Measurements from ENCODE around the gene MYH7. TPM values are rescaled to one million over a fixed set of nuclear protein-coding genes. Genes with fewer than 3 reads are reported as not detected.

Gene MYH7
- total RNA-seq, 2 donors from 2014 or later: 0.28 to 40.1 TPM

- 55% methylated on average over 3 of the region's 3 CpGs for WGBS
- H3K27ac ChIP-seq: no peak overlapping the region
- no peaks in the 10 kb centered on the region for H3K27me3 ChIP-seq (replicated peaks; ENCODE audit: insufficient read depth)
- H3K4me3 ChIP-seq: no peak overlapping the region
- TF ChIP-seq POLR2A (IDR thresholded peaks at IDR 0.05) (no peak), CTCF (IDR thresholded peaks at IDR 0.05) (no peak)
- H3K9me3 ChIP-seq: no peaks in the 10 kb centered on the region
- H3K36me3 ChIP-seq: peaks cover 3 to 7% of the 10 kb centered on the region in 2 donors
- H3K4me1 ChIP-seq (replicated peaks): no peaks in the 10 kb centered on the region
- DNase-seq (ENCODE audit: low spot score): no peak
- intact Hi-C loops (cut with DNase I): no loop called here
Measured at GRCh38 chr14:23481362-23481970, 46.0 kb upstream of the MYH7 start.

GRCh38 chr14:23478109-23478759 lies 42.8 kb upstream of the MYH7 start:
- no peaks in the 10 kb centered on the region for H3K4me1 ChIP-seq (replicated peaks)
- intact Hi-C loops (cut with DNase I): loop anchor here (5.0 kb wide), 1 partner anchor 84 kb away; no protein-coding TSS in a partner anchor
- H3K27ac ChIP-seq: no peak overlapping the region
- peak; percentile 44 for DNase-seq (ENCODE audit: low spot score)
- peaks cover 11 to 18% of the 10 kb centered on the region in 2 donors for H3K36me3 ChIP-seq
- no peaks in the 10 kb centered on the region for H3K27me3 ChIP-seq (replicated peaks; ENCODE audit: insufficient read depth)
- H3K4me3 ChIP-seq: no peak overlapping the region
- WGBS: 24% methylated on average over 5 of the region's 5 CpGs
- H3K9me3 ChIP-seq: no peaks in the 10 kb centered on the region
- TF ChIP-seq POLR2A (IDR thresholded peaks at IDR 0.05) (no peak), CTCF (IDR thresholded peaks at IDR 0.05) (peak; percentile 34 to 86 (median 76)), POLR2AphosphoS5 (IDR thresholded peaks at IDR 0.05) (no peak)

- WGBS: 93% methylated on average over 1 of the region's 1 CpG
- Histone ChIP-seq H3K27me3 (replicated peaks; ENCODE audit: insufficient read depth) (no peaks in the 10 kb centered on the region), H3K4me1 (replicated peaks) (peaks cover 5% of the 10 kb centered on the region), H3K4me3 (no peak overlapping the region), H3K9me3 (no peaks in the 10 kb centered on the region), H3K36me3 (peaks cover 3 to 11% of the 10 kb centered on the region in 2 donors), H3K27ac (no peak overlapping the region)
- no peak for DNase-seq (ENCODE audit: low spot score)
- TF ChIP-seq POLR2A (IDR thresholded peaks at IDR 0.05) (no peak), POLR2AphosphoS5 (IDR thresholded peaks at IDR 0.05) (no peak), CTCF (IDR thresholded peaks at IDR 0.05) (no peak)
- intact Hi-C loops (cut with DNase I): no loop called here
Measured at GRCh38 chr14:23470947-23471346, 35.5 kb upstream of the MYH7 start.

GRCh38 chr14:23469906-23470403 lies 34.5 kb upstream of the MYH7 start:
- peak overlapping the region; percentile 77 to 83 for H3K27ac ChIP-seq
- no peak for DNase-seq (ENCODE audit: low spot score)
- TF ChIP-seq POLR2A (IDR thresholded peaks at IDR 0.05) (no peak), CTCF (IDR thresholded peaks at IDR 0.05) (no peak), POLR2AphosphoS5 (IDR thresholded peaks at IDR 0.05) (no peak)
- 2% methylated on average over 11 of the region's 11 CpGs for WGBS
- no peaks in the 10 kb centered on the region for H3K9me3 ChIP-seq
- intact Hi-C loops (cut with DNase I): loop anchor here (5.0 kb wide), 1 partner anchor 148 kb away; the partner anchor contains the start of gene PABPN1
- peak overlapping the region; percentile 82 to 87 for H3K4me3 ChIP-seq
- peaks cover 0 to 1% of the 10 kb centered on the region in 2 donors for H3K36me3 ChIP-seq
- H3K27me3 ChIP-seq (replicated peaks; ENCODE audit: insufficient read depth): no peaks in the 10 kb centered on the region
- H3K4me1 ChIP-seq (replicated peaks): peaks cover 5% of the 10 kb centered on the region
